HCT116 (cell line): ENCODE results near the gene ZBTB20. TPM values are rescaled to one million over a fixed set of nuclear protein-coding genes. Genes with fewer than 3 reads are reported as not detected.

Experiments used
- ATAC-seq: fragments of 200-7000 bp; cut with Tn5 transposase; 2 replicates; pipeline ENCODE4 v1.9.1; 2020; ENCODE audit warnings: mild to moderate bottlenecking, moderate library complexity
- BruUV-seq: library from RNA; stranded (reverse); fragments of 400-500 nt; replicated peaks from 2 replicates; lab custom pipeline; 2021; lab: Mats Ljungman, UMichigan
- CTCF ChIA-PET: fragments of 300-600 bp; sonication (Branson Sonifier 250); formaldehyde crosslinking; loops from one replicate; lab custom pipeline; 2021; ENCODE audit warnings: antibody characterized with exemption; lab: Charles Lee
- POLR2A ChIA-PET: fragments of 300-600, 350-600 bp; sonication (Branson Sonifier 250); formaldehyde crosslinking; loops from one replicate; lab custom pipeline; 2021; ENCODE audit warnings: antibody characterized with exemption; lab: Charles Lee
- RAD21 ChIA-PET, 2 experiments: fragments of 300-600 bp; sonication (Branson Sonifier 250); formaldehyde crosslinking; loops; one replicate each; lab custom pipeline; 2023; ENCODE audit warnings: low total read pairs in 2 of 2; ENCODE audit not compliant: uncharacterized antibody in 2 of 2, unreplicated experiment in 2 of 2, low non-redundant PET in 1 of 2; lab: Charles Lee
- DNase-seq: peaks from one replicate; pipeline ENCODE4 v3.0.0-alpha.2; 2010; ENCODE audit warnings: low read depth, low spot score
- H2AFZ ChIP-seq: fragments of 200-600 bp; shearing (Covaris generic), sonication (generic); 2 replicates; pipeline ENCODE4 v1.6.1; 2017; ENCODE audit warnings: low read depth, mixed run types, mixed read lengths, antibody characterized with exemption, low read length; ENCODE audit not compliant: poor library complexity, severe bottlenecking
- H3K27ac ChIP-seq: 2 replicates; pipeline ENCODE4 v1.5.1; 2012; ENCODE audit warnings: low read depth, low read length
- H3K27me3 ChIP-seq: fragments of 200-600 bp; sonication (generic); 2 replicates; pipeline ENCODE4 v1.6.1; 2016; ENCODE audit warnings: mixed run types, low read length, mixed read lengths; ENCODE audit not compliant: insufficient read depth
- H3K36me3 ChIP-seq, 2 experiments: fragments of 200-500 bp in 1 of 2; fragments of 200-600 bp in 1 of 2; sonication (Bioruptor generic) in 1 of 2; sonication (generic) in 1 of 2; 2 replicates each; pipeline versions ENCODE4 v1.5.1 to v1.6.1; 2014 to 2016; ENCODE audit warnings: low read length in 2 of 2, inconsistent platforms in 1 of 2, mixed read lengths in 1 of 2, mixed run types in 1 of 2; ENCODE audit not compliant: insufficient read depth in 2 of 2, control insufficient read depth in 1 of 2
- H3K4me1 ChIP-seq, 2 experiments: fragments of 200-600 bp in 1 of 2; sonication (generic) in 1 of 2; 2 replicates each; pipeline versions ENCODE4 v1.5.1 to v1.6.1; 2012 to 2017; ENCODE audit warnings: low read length in 2 of 2, inconsistent platforms in 1 of 2, mild to moderate bottlenecking in 1 of 2, mixed read lengths in 1 of 2, mixed run types in 1 of 2, moderate library complexity in 1 of 2; ENCODE audit not compliant: insufficient read depth in 2 of 2, control insufficient read depth in 1 of 2
- H3K4me2 ChIP-seq: fragments of 200-600 bp; sonication (generic); 2 replicates; pipeline ENCODE4 v1.6.1; 2017; ENCODE audit warnings: mixed run types, low read length, mixed read lengths
- H3K4me3 ChIP-seq, 2 experiments: fragments of 200-600 bp in 1 of 2; sonication (generic) in 1 of 2; replicated peaks in 1 of 2; 2 replicates each; pipeline ENCODE4 v1.5.1; 2011 to 2016; ENCODE audit warnings: low read length in 2 of 2, control low read depth in 1 of 2, low read depth in 1 of 2, mild to moderate bottlenecking in 1 of 2, mixed read lengths in 1 of 2, mixed run types in 1 of 2
- H3K79me2 ChIP-seq: fragments of 200-600 bp; sonication (generic); 2 replicates; pipeline ENCODE4 v1.6.1; 2017; ENCODE audit warnings: mild to moderate bottlenecking, mixed run types, low read length, moderate library complexity, mixed read lengths; ENCODE audit not compliant: insufficient read depth
- H3K9ac ChIP-seq: fragments of 200-600 bp; sonication (generic); 2 replicates; pipeline ENCODE4 v1.6.1; 2016; ENCODE audit warnings: low read length, mixed read lengths
- H3K9me2 ChIP-seq: fragments of 200-600 bp; sonication (generic), shearing (Covaris generic); 2 replicates; pipeline ENCODE4 v1.6.1; 2017; ENCODE audit warnings: mixed run types, mild to moderate bottlenecking, moderate library complexity; ENCODE audit not compliant: insufficient read depth
- H3K9me3 ChIP-seq, 2 experiments: fragments of 200-500 bp in 1 of 2; fragments of 200-600 bp in 1 of 2; sonication (Bioruptor generic) in 1 of 2; sonication (generic) in 1 of 2; 2 replicates each; pipeline ENCODE4 v1.6.1; 2014 to 2017; ENCODE audit warnings: low read length in 2 of 2, mixed read lengths in 2 of 2, inconsistent platforms in 1 of 2, low read depth in 1 of 2, mild to moderate bottlenecking in 1 of 2, mixed run types in 1 of 2, moderate library complexity in 1 of 2; ENCODE audit not compliant: control insufficient read depth in 1 of 2, insufficient read depth in 1 of 2
- H4K20me1 ChIP-seq: fragments of 200-600 bp; sonication (generic), shearing (Covaris generic); 2 replicates; pipeline ENCODE4 v1.6.1; 2017; ENCODE audit warnings: mixed run types, mild to moderate bottlenecking, moderate library complexity; ENCODE audit not compliant: insufficient read depth
- CBX3 ChIP-seq: IDR thresholded peaks from 2 replicates; pipeline ENCODE4 v1.6.1; 2012; ENCODE audit warnings: low read depth
- CEBPB ChIP-seq: IDR thresholded peaks from 2 replicates; pipeline ENCODE4 v1.6.1; 2012; ENCODE audit warnings: low read depth
- EGR1 ChIP-seq: IDR thresholded peaks from 2 replicates; pipeline ENCODE4 v1.6.1; 2012; ENCODE audit warnings: low read depth
- EZH2phosphoT487 ChIP-seq: fragments of 200-600 bp; IDR thresholded peaks from 2 replicates; pipeline ENCODE4 v1.6.1; 2018; ENCODE audit warnings: antibody characterized with exemption, borderline replicate concordance
- SP1 ChIP-seq: IDR thresholded peaks from 2 replicates; pipeline ENCODE4 v1.6.1; 2012; ENCODE audit warnings: low read depth
- TCF7L2 ChIP-seq: IDR thresholded peaks from 2 replicates; pipeline ENCODE4 v1.7.0; 2011; ENCODE audit warnings: borderline replicate concordance, inconsistent platforms; ENCODE audit not compliant: insufficient read depth, insufficient read length; ENCODE audit errors: extremely low read depth
- intact Hi-C: fragments of 100-400 bp; cut with micrococcal nuclease; formaldehyde crosslinking; loops from 2 replicates; pipeline ENCODE4 v1.10.0; 2022
- total RNA-seq: library from RNA; stranded (reverse); gene quantifications from one replicate; pipeline ENCODE4 v1.2.1, GENCODE V29; 2021; ENCODE audit not compliant: unreplicated experiment
- TF ChIP-seq, protein P1 (sequence below), 3 experiments: fragments of 200-600 bp in 1 of 3; sonication (generic) in 1 of 3; IDR thresholded peaks in 2 of 3; conservative IDR thresholded peaks in 1 of 3; 2 replicates each; pipeline ENCODE4 v1.5.1; 2012 to 2017; ENCODE audit warnings: low read depth in 2 of 3, low read length in 2 of 3, antibody characterized with exemption in 1 of 3, borderline replicate concordance in 1 of 3, control low read depth in 1 of 3, mild to moderate bottlenecking in 1 of 3, mixed read lengths in 1 of 3, mixed run types in 1 of 3, moderate library complexity in 1 of 3; ENCODE audit not compliant: insufficient read depth in 1 of 3

The ZBTB20 gene
- total RNA-seq, 1 experiment from 2014 or later: 42.1 TPM

DNA sequence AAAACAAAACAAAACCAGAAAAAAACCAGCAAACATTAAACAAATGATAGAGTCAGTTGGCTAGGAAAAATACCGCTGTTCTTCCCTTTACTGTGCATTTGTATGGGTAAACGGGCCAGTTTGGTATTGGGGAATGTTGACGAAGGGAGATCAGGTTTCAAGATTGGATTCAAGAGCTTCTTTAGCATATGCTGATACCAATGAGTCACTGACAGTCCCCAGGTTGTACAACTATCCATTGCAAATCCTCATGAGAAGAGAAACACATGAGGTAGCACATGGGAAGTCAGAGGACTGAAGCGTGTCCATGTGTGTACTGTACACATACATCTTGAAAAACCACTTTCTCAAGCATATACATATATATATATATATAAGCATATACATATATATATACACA is 827.6 kb downstream of the ZBTB20 start:
- Histone ChIP-seq H2AFZ (no peak overlapping the region), H3K9me3 (no peaks in the 10 kb centered on the region), H3K79me2 (peaks cover 11% of the 10 kb centered on the region), H4K20me1 (no peaks in the 10 kb centered on the region; the same call in 1 of the 2 replicates), H3K36me3 (no peaks in the 10 kb centered on the region; a peak in 1 of 4 replicates), H3K9ac (no peak overlapping the region), H3K4me1 (no peaks in the 10 kb centered on the region), H3K9me2 (no peaks in the 10 kb centered on the region), H3K4me2 (no peak overlapping the region), H3K27ac (no peak overlapping the region), H3K27me3 (no peaks in the 10 kb centered on the region), H3K4me3 (no peak overlapping the region)
- no peak for ATAC-seq
- intact Hi-C loops: no loop called here
- ChIA-PET CTCF (interaction anchor here (1.3 kb wide), 1 partner anchor 18 kb away, joined by 4 read pairs; no protein-coding TSS in a partner anchor), RAD21 (no interaction called here), POLR2A (no interaction called here)
- DNase-seq: no peak
- TF ChIP-seq CBX3 (no peak), CEBPB (no peak), EZH2phosphoT487 (no peak)
- no TSS peak for BruUV-seq

DNA sequence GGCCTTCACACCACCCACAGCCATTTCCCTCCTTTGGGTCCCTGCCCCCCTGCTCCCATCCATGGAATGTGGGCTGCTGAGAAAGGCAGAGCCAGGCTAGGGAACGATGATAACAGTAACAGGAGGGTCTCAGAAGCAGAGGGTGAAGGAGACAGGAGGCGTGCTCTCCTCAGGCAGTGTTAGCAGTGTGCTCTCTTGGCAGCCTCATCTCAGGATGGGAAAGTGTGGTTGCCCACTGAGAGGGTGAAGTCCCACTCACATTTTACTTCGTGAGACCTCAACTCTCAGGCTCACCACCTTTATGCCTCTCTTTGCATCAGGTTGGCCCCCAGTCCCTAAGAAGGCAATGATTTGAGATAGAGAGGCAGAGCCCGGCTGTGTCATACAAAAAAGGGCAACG is 828.8 kb downstream of the ZBTB20 start:
- POLR2A ChIA-PET: no interaction called here
- intact Hi-C loops: no loop called here
- no peaks in the 10 kb centered on the region for H3K27me3 ChIP-seq
- H3K4me1 ChIP-seq: no peaks in the 10 kb centered on the region
- no peak overlapping the region for H3K9ac ChIP-seq
- BruUV-seq: no TSS peak
- no peak for DNase-seq
- no peak overlapping the region for H3K4me2 ChIP-seq
- no peak overlapping the region for H3K4me3 ChIP-seq
- peaks cover 11% of the 10 kb centered on the region for H3K79me2 ChIP-seq
- H4K20me1 ChIP-seq: no peaks in the 10 kb centered on the region; the same call in 1 of the 2 replicates
- CTCF ChIA-PET: no interaction called here
- RAD21 ChIA-PET: no interaction called here
- no peaks in the 10 kb centered on the region for H3K9me2 ChIP-seq
- TF ChIP-seq, protein P1, sequence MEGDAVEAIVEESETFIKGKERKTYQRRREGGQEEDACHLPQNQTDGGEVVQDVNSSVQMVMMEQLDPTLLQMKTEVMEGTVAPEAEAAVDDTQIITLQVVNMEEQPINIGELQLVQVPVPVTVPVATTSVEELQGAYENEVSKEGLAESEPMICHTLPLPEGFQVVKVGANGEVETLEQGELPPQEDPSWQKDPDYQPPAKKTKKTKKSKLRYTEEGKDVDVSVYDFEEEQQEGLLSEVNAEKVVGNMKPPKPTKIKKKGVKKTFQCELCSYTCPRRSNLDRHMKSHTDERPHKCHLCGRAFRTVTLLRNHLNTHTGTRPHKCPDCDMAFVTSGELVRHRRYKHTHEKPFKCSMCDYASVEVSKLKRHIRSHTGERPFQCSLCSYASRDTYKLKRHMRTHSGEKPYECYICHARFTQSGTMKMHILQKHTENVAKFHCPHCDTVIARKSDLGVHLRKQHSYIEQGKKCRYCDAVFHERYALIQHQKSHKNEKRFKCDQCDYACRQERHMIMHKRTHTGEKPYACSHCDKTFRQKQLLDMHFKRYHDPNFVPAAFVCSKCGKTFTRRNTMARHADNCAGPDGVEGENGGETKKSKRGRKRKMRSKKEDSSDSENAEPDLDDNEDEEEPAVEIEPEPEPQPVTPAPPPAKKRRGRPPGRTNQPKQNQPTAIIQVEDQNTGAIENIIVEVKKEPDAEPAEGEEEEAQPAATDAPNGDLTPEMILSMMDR (IDR thresholded peaks at IDR 0.05 in 2 of 3, conservative IDR thresholded peaks at IDR 0.05 in 1 of 3; ENCODE audit: borderline replicate concordance in 1 of 3, insufficient read depth in 1 of 3, low read depth in 2 of 3, low read length in 2 of 3): no peak
- no peak for TF ChIP-seq TCF7L2
- TF ChIP-seq EZH2phosphoT487: no peak
- no peak for TF ChIP-seq SP1
- no peak for TF ChIP-seq EGR1
- H3K27ac ChIP-seq: no peak overlapping the region
- H2AFZ ChIP-seq: no peak overlapping the region
- ATAC-seq: no peak
- no peaks in the 10 kb centered on the region; a peak in 1 of 4 replicates for H3K36me3 ChIP-seq
- H3K9me3 ChIP-seq: no peaks in the 10 kb centered on the region
